G401.6 (cell line): Measurements from ENCODE around the gene RNF31.
A peak's percentile ranks its signal among the peaks of the same experiment; 100 is the strongest.

Experiments used
- FAIRE-seq: peaks from 2 replicates; lab custom pipeline; 2012; peaks lifted over from hg19 to GRCh38; lab: Jason Lieb, UNC

RNF31 gene

GRCh38 chr14:24138396-24139271 is 8.7 kb upstream of the RNF31 start:
- no peak for FAIRE-seq

- FAIRE-seq: no peak
Measured at GRCh38 chr14:24139272-24139934, 7.9 kb upstream of the RNF31 start.

GRCh38 chr14:24141097-24141880 is 6.0 kb upstream of the RNF31 start, which contains the start of gene EMC9:
Gene EMC9, minus strand, starts transcription at chr14:24141591. Its CDS starts 287 bp downstream, at chr14:24141304.
- peak; percentile 97 for FAIRE-seq

- no peak for FAIRE-seq
Measured at GRCh38 chr14:24143511-24143910, 3.8 kb upstream of the RNF31 start.

GRCh38 chr14:24144451-24144850 is 2.8 kb upstream of the RNF31 start:
- no peak for FAIRE-seq

- FAIRE-seq: no peak
Measured at GRCh38 chr14:24145219-24145618, 2.1 kb upstream of the RNF31 start.

GRCh38 chr14:24145690-24146452 is 1.4 kb upstream of the RNF31 start:
- no peak for FAIRE-seq

GRCh38 chr14:24146453-24146977 is 783 bp upstream of the RNF31 start, which contains the start of gene PSME2:
Gene PSME2, minus strand, starts transcription at chr14:24146610. Its CDS starts 29 bp downstream, at chr14:24146581.
- peak; percentile 93 for FAIRE-seq

- no peak for FAIRE-seq
Measured at GRCh38 chr14:24147761-24148428, 597 bp downstream of the RNF31 start.

GRCh38 chr14:24149302-24149969 is 2.1 kb downstream of the RNF31 start:
- no peak for FAIRE-seq

- no peak for FAIRE-seq
Measured at GRCh38 chr14:24150061-24150460, 2.8 kb downstream of the RNF31 start.

GRCh38 chr14:24150567-24150966 is 3.3 kb downstream of the RNF31 start:
- FAIRE-seq: no peak

GRCh38 chr14:24150993-24151392 is 3.7 kb downstream of the RNF31 start:
- no peak for FAIRE-seq

GRCh38 chr14:24151404-24152080 is 4.2 kb downstream of the RNF31 start:
- FAIRE-seq: no peak

GRCh38 chr14:24155100-24155499 is 7.8 kb downstream of the RNF31 start:
- FAIRE-seq: no peak

- FAIRE-seq: no peak
Measured at GRCh38 chr14:24156840-24157239, 9.5 kb downstream of the RNF31 start.

- no peak for FAIRE-seq
Measured at GRCh38 chr14:24157331-24157730, 10.0 kb downstream of the RNF31 start.

- no peak for FAIRE-seq
Measured at GRCh38 chr14:24159777-24160498, 12.6 kb downstream of the RNF31 start.

GRCh38 chr14:24160499-24160849 is 13.2 kb downstream of the RNF31 start:
- no peak for FAIRE-seq
